ENCODE results near the gene PAFAH1B2. TPM values are rescaled to one million over a fixed set of nuclear protein-coding genes. Genes with fewer than 3 reads are reported as not detected.

The PAFAH1B2 gene
- total and polyA plus RNA-seq, 10 of the 15 experiments (the other 5 are each of a cell fraction or from before 2014, with no cell fraction given) = 17.6 to 64.8 (median 47.6) TPM

- intact Hi-C loops (cut with micrococcal nuclease; ENCODE audit: unreplicated experiment) = no loop called here
- no peak overlapping the region for H3K4me2 ChIP-seq (ENCODE audit: control insufficient read depth, insufficient read depth)
- TF ChIP-seq CREB1 (IDR thresholded peaks at IDR 0.05; ENCODE audit: low read depth) (no peak), CHD1 (IDR thresholded peaks at IDR 0.05; ENCODE audit: low read depth, low read length) (no peak), CHD4 (IDR thresholded peaks at IDR 0.05) (no peak), YY1 (IDR thresholded peaks at IDR 0.05; ENCODE audit: low read depth, low read length) (no peak), NFXL1 (IDR thresholded peaks at IDR 0.05; ENCODE audit: borderline replicate concordance) (no peak), EGR1 (IDR thresholded peaks at IDR 0.05; ENCODE audit: borderline replicate concordance in 1 of 2, low read depth in 2 of 2, low read length in 2 of 2) (no peak), GABPA (IDR thresholded peaks at IDR 0.05; ENCODE audit: low read depth) (no peak), BACH1 (IDR thresholded peaks at IDR 0.05; ENCODE audit: borderline replicate concordance) (no peak), E2F8 (IDR thresholded peaks at IDR 0.05; ENCODE audit: low read depth, partially characterized antibody) (no peak), BCLAF1 (IDR thresholded peaks at IDR 0.05) (no peak), ZZZ3 (IDR thresholded peaks at IDR 0.05; ENCODE audit: control insufficient read depth, insufficient read length, low read depth) (no peak), HCFC1 (IDR thresholded peaks at IDR 0.05; ENCODE audit: low read length) (no peak), TARDBP (IDR thresholded peaks at IDR 0.05; ENCODE audit: borderline replicate concordance) (no peak), CREM (IDR thresholded peaks at IDR 0.05; ENCODE audit: low read depth) (no peak), ZNF207 (IDR thresholded peaks at IDR 0.05; ENCODE audit: borderline replicate concordance) (no peak), POLR2A (IDR thresholded peaks at IDR 0.05; ENCODE audit: low read depth, low read length) (no peak), SUZ12 (IDR thresholded peaks at IDR 0.05; ENCODE audit: unreplicated experiment) (no peak), CEBPB (IDR thresholded peaks at IDR 0.05; ENCODE audit: borderline replicate concordance in 1 of 2, low read depth in 2 of 2, low read length in 2 of 2) (no peak), NR2F1 (conservative IDR thresholded peaks at IDR 0.05) (no peak), DPF2 (IDR thresholded peaks at IDR 0.05) (no peak)
- no peak overlapping the region for H3K4me3 ChIP-seq
- H3K9me3 ChIP-seq (replicated peaks; ENCODE audit: control insufficient read depth, insufficient read depth, low read length) = no peaks in the 10 kb centered on the region
- RAD21 ChIA-PET (ENCODE audit: unreplicated experiment) = interaction anchor here (0.6 to 6.9 kb wide), 3 partner anchors 46 to 401 kb away, joined by 3 to 159 read pairs (median 4); partner anchors contain the start of genes PCSK7, RNF214 and SIK3
- POLR2A ChIA-PET = interaction anchor here (0.5 to 5.5 kb wide), 2 partner anchors 46 to 49 kb away, joined by 6 to 51 read pairs; partner anchors contain the start of genes PCSK7 and RNF214
- SMC1A ChIA-PET (ENCODE audit: uncharacterized antibody, unreplicated experiment) = interaction anchor here (1.6 to 6.9 kb wide), 3 partner anchors 37 to 83 kb away, joined by 5 to 187 read pairs (median 67); partner anchors contain the start of genes PAFAH1B2, PCSK7 and RNF214
- in situ Hi-C loops (cut with MboI) = no loop called here
- H3K36me3 ChIP-seq (ENCODE audit: control insufficient read depth in 2 of 2, insufficient read depth in 2 of 2, low read length in 1 of 2) = peaks cover 2 to 8% of the 10 kb centered on the region in 2 experiments
- no peak overlapping the region for H3K27ac ChIP-seq (ENCODE audit: control insufficient read depth, insufficient read depth)
- CTCF ChIA-PET = interaction anchor here (0.7 to 10.3 kb wide), 13 partner anchors 9 to 644 kb away, joined by 3 to 422 read pairs (median 16); partner anchors contain the start of genes PAFAH1B2, PCSK7 and RNF214
- H3K27me3 ChIP-seq (replicated peaks in 1 of 2; ENCODE audit: control insufficient read depth in 2 of 2, insufficient read depth in 2 of 2, low read length in 1 of 2) = no peaks in the 10 kb centered on the region
- ATAC-seq (no peak), DNase-seq (ENCODE audit: low read depth, low spot score) (no peak), FAIRE-seq (no peak)
- H3K4me1 ChIP-seq (ENCODE audit: control insufficient read depth, insufficient read depth, low read length) = peaks cover 32% of the 10 kb centered on the region
- no peaks in the 10 kb centered on the region for H4K20me1 ChIP-seq (ENCODE audit: control insufficient read depth, insufficient read depth)
- BruUV-seq (replicated peaks) = no TSS peak
- 98% methylated on average over 10 of the region's 10 CpGs for WGBS (ENCODE audit: insufficient coverage, insufficient replicate concordance, low lambda C conversion rate, missing lambda C conversion rate)
- peaks cover 8% of the 10 kb centered on the region for H3K79me2 ChIP-seq (ENCODE audit: control insufficient read depth, insufficient read depth, low read length)
- no peak overlapping the region for H2AFZ ChIP-seq (ENCODE audit: control insufficient read depth, low read depth, low read length)
- H3K9ac ChIP-seq (ENCODE audit: control insufficient read depth, insufficient read depth, low read length) = no peak overlapping the region
These were observed 38.5 kb downstream of the PAFAH1B2 start for GRCh38 chr11:117182551-117182935.
